IMR-90 (cell line): Measurements from ENCODE around the gene ANKDD1A.

Experiments used
- CHD1 ChIP-seq: IDR thresholded peaks from 2 replicates; pipeline ENCODE4 v1.6.1; 2012; ENCODE audit warnings: low read depth, low read length, improper control_type of control experiment
- CTCF ChIP-seq: conservative IDR thresholded peaks from 2 replicates; pipeline ENCODE4 v1.5.1; 2012; ENCODE audit warnings: mild to moderate bottlenecking, low read depth, low read length, improper control_type of control experiment
- POLR2A ChIP-seq: IDR thresholded peaks from 2 replicates; pipeline ENCODE4 v1.6.1; 2012; ENCODE audit warnings: mild to moderate bottlenecking, low read depth, low read length
- RCOR1 ChIP-seq: IDR thresholded peaks from 2 replicates; pipeline ENCODE4 v1.6.1; 2012; ENCODE audit warnings: mild to moderate bottlenecking, low read length, improper control_type of control experiment; ENCODE audit not compliant: insufficient replicate concordance
- SMC3 ChIP-seq: fragments of 150-350 bp; IDR thresholded peaks from 2 replicates; pipeline ENCODE4 v1.6.1; 2016; ENCODE audit warnings: low read depth, mild to moderate bottlenecking, antibody characterized with exemption, low read length, moderate library complexity
- TF ChIP-seq, protein P1 (sequence below): fragments of 150-350 bp; IDR thresholded peaks from 2 replicates; pipeline ENCODE4 v1.6.1; 2017; ENCODE audit warnings: mild to moderate bottlenecking, antibody characterized with exemption, low read length, low read depth

- TF ChIP-seq SMC3 (no peak), CTCF (no peak), CHD1 (no peak), RCOR1 (no peak), POLR2A (no peak)
- TF ChIP-seq, protein P1, sequence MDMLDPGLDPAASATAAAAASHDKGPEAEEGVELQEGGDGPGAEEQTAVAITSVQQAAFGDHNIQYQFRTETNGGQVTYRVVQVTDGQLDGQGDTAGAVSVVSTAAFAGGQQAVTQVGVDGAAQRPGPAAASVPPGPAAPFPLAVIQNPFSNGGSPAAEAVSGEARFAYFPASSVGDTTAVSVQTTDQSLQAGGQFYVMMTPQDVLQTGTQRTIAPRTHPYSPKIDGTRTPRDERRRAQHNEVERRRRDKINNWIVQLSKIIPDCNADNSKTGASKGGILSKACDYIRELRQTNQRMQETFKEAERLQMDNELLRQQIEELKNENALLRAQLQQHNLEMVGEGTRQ = no peak
Measured at GRCh38 chr15:64982472-64982871, 70.8 kb downstream of the ANKDD1A start.
